Mesenchymal stem cell (in vitro differentiated cells and primary cell): ENCODE results near the gene TCEAL3.
A peak's percentile ranks its signal among the peaks of the same experiment; 100 is the strongest.

Experiments used
- DNase-seq: peaks from one replicate; pipeline ENCODE4 v3.0.0-alpha.2; 2013
- H2AFZ ChIP-seq: one replicate; pipeline ENCODE4 v1.6.1; 2013; ENCODE audit warnings: low read depth, mild to moderate bottlenecking, control low read depth, inconsistent platforms, low read length, moderate library complexity
- H2AK5ac ChIP-seq: 2 replicates; pipeline ENCODE4 v1.6.1; 2013; ENCODE audit warnings: low read length, moderate library complexity, mild to moderate bottlenecking, inconsistent platforms; ENCODE audit not compliant: severe bottlenecking
- H2BK120ac ChIP-seq: one replicate; pipeline ENCODE4 v1.6.1; 2013; ENCODE audit warnings: low read depth, mild to moderate bottlenecking, inconsistent platforms, low read length, moderate library complexity
- H2BK12ac ChIP-seq, 2 experiments: one replicate each; pipeline ENCODE4 v1.6.1; 2013; ENCODE audit warnings: inconsistent platforms in 2 of 2, low read length in 2 of 2, mild to moderate bottlenecking in 2 of 2, moderate library complexity in 2 of 2, control low read depth in 1 of 2
- H2BK15ac ChIP-seq: one replicate; pipeline ENCODE4 v1.6.1; 2013; ENCODE audit warnings: mild to moderate bottlenecking, low read depth, inconsistent platforms; ENCODE audit not compliant: poor library complexity, severe bottlenecking
- H2BK5ac ChIP-seq: 2 replicates; pipeline ENCODE4 v1.6.1; 2013; ENCODE audit warnings: low read depth, mild to moderate bottlenecking, low read length, control low read depth, inconsistent platforms; ENCODE audit not compliant: poor library complexity, severe bottlenecking
- H3K14ac ChIP-seq, 2 experiments: one replicate each; pipeline ENCODE4 v1.6.1; 2013; ENCODE audit warnings: inconsistent platforms in 2 of 2, low read length in 2 of 2, control low read depth in 1 of 2, mild to moderate bottlenecking in 1 of 2, moderate library complexity in 1 of 2
- H3K18ac ChIP-seq, 2 experiments: one replicate each; pipeline ENCODE4 v1.6.1; 2013; ENCODE audit warnings: inconsistent platforms in 2 of 2, low read length in 2 of 2, control low read depth in 1 of 2, low read depth in 1 of 2, mild to moderate bottlenecking in 1 of 2
- H3K23ac ChIP-seq, 2 experiments: one replicate each; pipeline ENCODE4 v1.6.1; 2013; ENCODE audit warnings: inconsistent platforms in 2 of 2, low read length in 2 of 2, mild to moderate bottlenecking in 2 of 2, moderate library complexity in 2 of 2, control low read depth in 1 of 2
- H3K27ac ChIP-seq: 2 replicates; pipeline ENCODE4 v1.5.1; 2013; ENCODE audit warnings: mild to moderate bottlenecking, moderate library complexity, low read length, control low read depth, inconsistent platforms; ENCODE audit not compliant: poor library complexity, severe bottlenecking
- H3K27me3 ChIP-seq, 2 experiments: 2 replicates each; pipeline versions ENCODE4 v1.6.1 to v1.7.0; 2013; ENCODE audit warnings: low read length in 2 of 2, mild to moderate bottlenecking in 2 of 2, moderate library complexity in 2 of 2, control low read depth in 1 of 2, inconsistent platforms in 1 of 2; ENCODE audit not compliant: control insufficient read depth in 1 of 2, insufficient read depth in 1 of 2
- H3K36me3 ChIP-seq, 2 experiments: 2 replicates each; pipeline versions ENCODE4 v1.6.1 to v1.7.0; 2013; ENCODE audit warnings: low read length in 2 of 2, control low read depth in 1 of 2, inconsistent platforms in 1 of 2, low read depth in 1 of 2, mild to moderate bottlenecking in 1 of 2; ENCODE audit not compliant: insufficient read depth in 2 of 2, control insufficient read depth in 1 of 2
- H3K4ac ChIP-seq, 2 experiments: one replicate each; pipeline ENCODE4 v1.6.1; 2013; ENCODE audit warnings: inconsistent platforms in 2 of 2, low read length in 2 of 2, mild to moderate bottlenecking in 2 of 2, moderate library complexity in 2 of 2, control low read depth in 1 of 2, low read depth in 1 of 2
- H3K4me1 ChIP-seq: 2 replicates; pipeline ENCODE4 v1.6.1; 2013; ENCODE audit warnings: low read depth, low read length, control low read depth; ENCODE audit not compliant: control insufficient read depth, insufficient read depth
- H3K4me2 ChIP-seq: 2 replicates; pipeline ENCODE4 v1.6.1; 2013; ENCODE audit warnings: low read length, mild to moderate bottlenecking, inconsistent platforms; ENCODE audit not compliant: poor library complexity, severe bottlenecking
- H3K4me3 ChIP-seq, 2 experiments: 2 replicates each; pipeline versions ENCODE4 v1.5.1 to v1.7.0; 2013; ENCODE audit warnings: low read length in 2 of 2, mild to moderate bottlenecking in 2 of 2, control low read depth in 1 of 2, low read depth in 1 of 2; ENCODE audit not compliant: insufficient read depth in 1 of 2
- H3K79me1 ChIP-seq: replicated peaks from 2 replicates; pipeline ENCODE4 v1.6.1; 2013; ENCODE audit warnings: mild to moderate bottlenecking, control low read depth, low read length, inconsistent platforms; ENCODE audit not compliant: poor library complexity, severe bottlenecking
- H3K9ac ChIP-seq: 2 replicates; pipeline ENCODE4 v1.7.0; 2013; ENCODE audit warnings: mild to moderate bottlenecking, low read length, moderate library complexity
- H3K9me3 ChIP-seq: 2 replicates; pipeline ENCODE4 v1.7.0; 2013; ENCODE audit warnings: mild to moderate bottlenecking, low read length; ENCODE audit not compliant: control insufficient read depth
- H4K8ac ChIP-seq: one replicate; pipeline ENCODE4 v1.6.1; 2013; ENCODE audit warnings: inconsistent platforms, mild to moderate bottlenecking, low read length, moderate library complexity
- H4K91ac ChIP-seq: one replicate; pipeline ENCODE4 v1.6.1; 2013; ENCODE audit warnings: mild to moderate bottlenecking, low read length, inconsistent platforms
- WGBS: methylation state at CpG from one replicate; pipeline ENCODE4 v1.1.7; 2013; ENCODE audit warnings: mixed read lengths; 5-methylcytosine and 5-hydroxymethylcytosine counted together

TCEAL3 gene

DNA sequence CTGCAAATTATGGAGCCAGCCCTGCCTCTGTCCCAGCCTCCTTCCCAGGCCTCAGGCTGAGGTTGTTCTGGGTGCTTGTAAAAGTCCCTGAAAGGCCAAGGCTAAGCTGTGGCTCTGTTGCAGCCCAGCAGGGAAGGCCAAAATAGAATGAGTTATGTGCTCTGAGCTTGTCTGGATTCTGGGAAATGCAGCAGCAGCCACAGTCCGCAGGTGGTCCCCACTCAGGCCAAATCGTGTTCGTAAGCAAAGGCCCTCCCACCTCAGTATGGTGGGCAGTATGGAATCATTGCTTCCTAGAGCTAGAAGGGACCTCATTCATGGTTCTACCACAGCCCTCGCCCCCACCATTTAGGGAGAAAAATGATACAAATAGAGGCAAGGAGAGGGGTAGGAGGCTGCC lies 16.3 kb downstream of the TCEAL3 start:
- H3K4ac ChIP-seq = no peak overlapping the region
- no peak overlapping the region for H3K14ac ChIP-seq
- no peak overlapping the region for H3K4me3 ChIP-seq
- no peaks in the 10 kb centered on the region for H3K9me3 ChIP-seq
- no peak overlapping the region for H2BK12ac ChIP-seq
- H3K27ac ChIP-seq = peak overlapping the region; percentile 26
- H3K23ac ChIP-seq = no peak overlapping the region
- no peak overlapping the region for H2AFZ ChIP-seq
- WGBS = 94% methylated on average over 3 of the region's 4 CpGs
- peaks cover 5% of the 10 kb centered on the region for H3K4me1 ChIP-seq
- no peak overlapping the region for H2BK5ac ChIP-seq
- no peak overlapping the region for H2BK120ac ChIP-seq
- H4K8ac ChIP-seq = no peak overlapping the region
- H3K36me3 ChIP-seq = no peaks in the 10 kb centered on the region
- no peak overlapping the region for H3K4me2 ChIP-seq
- no peak overlapping the region for H2AK5ac ChIP-seq
- no peak for DNase-seq
- H3K27me3 ChIP-seq = peaks cover 0 to 9% of the 10 kb centered on the region in 2 experiments
- H4K91ac ChIP-seq = no peak overlapping the region
- no peaks in the 10 kb centered on the region for H3K79me1 ChIP-seq
- no peak overlapping the region for H3K9ac ChIP-seq
- H2BK15ac ChIP-seq = no peak overlapping the region
- no peak overlapping the region for H3K18ac ChIP-seq

GRCh38 chrX:103626855-103627254 lies 19.1 kb downstream of the TCEAL3 start:
- no peak overlapping the region for H3K14ac ChIP-seq
- H3K79me1 ChIP-seq = no peaks in the 10 kb centered on the region
- H3K23ac ChIP-seq = no peak overlapping the region
- no peak overlapping the region for H2AFZ ChIP-seq
- H3K4me3 ChIP-seq = no peak overlapping the region
- no peak overlapping the region for H2AK5ac ChIP-seq
- no peak overlapping the region for H3K4me2 ChIP-seq
- H3K9ac ChIP-seq = no peak overlapping the region
- no peak overlapping the region for H4K91ac ChIP-seq
- H3K27me3 ChIP-seq = peaks cover 0 to 14% of the 10 kb centered on the region in 2 experiments
- no peak overlapping the region for H2BK12ac ChIP-seq
- H4K8ac ChIP-seq = no peak overlapping the region
- no peak overlapping the region for H2BK5ac ChIP-seq
- peak; percentile 25 for DNase-seq
- H3K4ac ChIP-seq = no peak overlapping the region
- no peak overlapping the region for H2BK120ac ChIP-seq
- no peak overlapping the region for H2BK15ac ChIP-seq
- H3K27ac ChIP-seq = no peak overlapping the region
- H3K4me1 ChIP-seq = peaks cover 5% of the 10 kb centered on the region
- H3K36me3 ChIP-seq = no peaks in the 10 kb centered on the region
- no peak overlapping the region for H3K18ac ChIP-seq
- H3K9me3 ChIP-seq = no peaks in the 10 kb centered on the region

GRCh38 chrX:103628386-103629317 lies 20.9 kb downstream of the TCEAL3 start, which contains the start of gene TCEAL1:
TSS of gene TCEAL1 (plus strand) at chrX:103628975. CDS start at chrX:103629917, 942 bp downstream.
- H3K4me3 ChIP-seq = peak within 1 kb of the TSS; percentile 76 to 81
- peak within 1 kb of the TSS in 1 of 2 experiments; percentile 96 for H3K14ac ChIP-seq
- no peak within 1 kb of the TSS for H3K23ac ChIP-seq
- peak within 1 kb of the TSS; percentile 81 for H4K8ac ChIP-seq
- no peaks in the 10 kb centered on the region for H3K36me3 ChIP-seq
- H3K4me2 ChIP-seq = peak within 1 kb of the TSS; percentile 75
- peak within 1 kb of the TSS; percentile 86 for H3K9ac ChIP-seq
- peak within 1 kb of the TSS in 1 of 2 experiments; percentile 69 for H3K4ac ChIP-seq
- peak; percentile 63 for DNase-seq
- H2AK5ac ChIP-seq = no peak within 1 kb of the TSS
- peak within 1 kb of the TSS; percentile 61 for H2BK120ac ChIP-seq
- peaks cover 0 to 15% of the 10 kb centered on the region in 2 experiments for H3K27me3 ChIP-seq
- peak within 1 kb of the TSS; percentile 94 for H3K27ac ChIP-seq
- no peak within 1 kb of the TSS for H2AFZ ChIP-seq
- H2BK15ac ChIP-seq = peak within 1 kb of the TSS; percentile 69
- H3K4me1 ChIP-seq = peaks cover 5% of the 10 kb centered on the region
- H3K18ac ChIP-seq = peak within 1 kb of the TSS; percentile 70 to 73
- H2BK5ac ChIP-seq = peak within 1 kb of the TSS; percentile 83
- 6% methylated on average over 16 of the region's 32 CpGs for WGBS
- no peak within 1 kb of the TSS for H2BK12ac ChIP-seq
- no peaks in the 10 kb centered on the region for H3K9me3 ChIP-seq
- peak within 1 kb of the TSS; percentile 18 for H4K91ac ChIP-seq
- H3K79me1 ChIP-seq = no peaks in the 10 kb centered on the region
